GM23338 (cell line): ENCODE data around the gene OSBPL6. TPM values are rescaled to one million over a fixed set of nuclear protein-coding genes. Genes with fewer than 3 reads are reported as not detected.

Experiments used
- ATAC-seq: fragments of 200-7000 bp; cut with Tn5 transposase; 3 replicates; pipeline ENCODE4 v1.9.1; 2020
- DNase-seq: peaks from one replicate; pipeline ENCODE4 v3.0.0-alpha.2; 2015; ENCODE audit warnings: low spot score
- H2AFZ ChIP-seq: fragments of 200-600 bp; sonication (generic); 2 replicates; pipeline ENCODE4 v1.8.0; 2016; ENCODE audit warnings: antibody characterized with exemption, mild to moderate bottlenecking, moderate library complexity
- H3F3A ChIP-seq: fragments of 200-600 bp; sonication (generic); replicated peaks from 2 replicates; pipeline ENCODE4 v1.8.0; 2017; ENCODE audit warnings: antibody characterized with exemption, mixed run types, low read depth
- H3K27ac ChIP-seq: fragments of 200-600 bp; sonication (generic); 2 replicates; pipeline ENCODE4 v1.6.1; 2016; ENCODE audit warnings: low read depth
- H3K27me3 ChIP-seq: fragments of 200-600 bp; sonication (generic); 2 replicates; pipeline ENCODE4 v1.8.0; 2016; ENCODE audit warnings: mild to moderate bottlenecking, mixed run types, moderate library complexity; ENCODE audit not compliant: insufficient read depth
- H3K36me3 ChIP-seq: fragments of 200-600 bp; sonication (generic); 2 replicates; pipeline ENCODE4 v1.8.0; 2016; ENCODE audit warnings: mild to moderate bottlenecking; ENCODE audit not compliant: insufficient read depth
- H3K4me1 ChIP-seq: fragments of 200-600 bp; sonication (generic); 2 replicates; pipeline ENCODE4 v1.8.0; 2016; ENCODE audit warnings: mild to moderate bottlenecking, moderate library complexity; ENCODE audit not compliant: insufficient read depth
- H3K4me2 ChIP-seq: fragments of 200-600 bp; sonication (generic); 2 replicates; pipeline ENCODE4 v1.7.1; 2017; ENCODE audit warnings: mixed run types
- H3K4me3 ChIP-seq: fragments of 200-600 bp; sonication (generic); 2 replicates; pipeline ENCODE4 v1.6.1; 2016; ENCODE audit warnings: mixed run types
- H3K79me2 ChIP-seq: fragments of 200-600 bp; sonication (generic); replicated peaks from 2 replicates; pipeline ENCODE4 v1.8.0; 2017; ENCODE audit warnings: mild to moderate bottlenecking; ENCODE audit not compliant: insufficient read depth
- H3K9me2 ChIP-seq: fragments of 200-600 bp; sonication (generic); 2 replicates; pipeline ENCODE4 v1.8.0; 2017; ENCODE audit not compliant: insufficient read depth
- H4K20me1 ChIP-seq: fragments of 200-600 bp; sonication (generic); replicated peaks from 2 replicates; pipeline ENCODE4 v1.8.0; 2017; ENCODE audit warnings: mild to moderate bottlenecking; ENCODE audit not compliant: insufficient read depth
- H3K27ac Mint-ChIP-seq: 2 replicates; pipeline ENCODE4 v1.8.0; 2020; ENCODE audit warnings: inconsistent platforms, mild to moderate bottlenecking, moderate library complexity, mixed read lengths
- H3K27me3 Mint-ChIP-seq: 3 replicates; pipeline ENCODE4 v1.8.0; 2022; ENCODE audit warnings: low read depth, mild to moderate bottlenecking, moderate library complexity, mixed read lengths, inconsistent platforms; ENCODE audit not compliant: insufficient read depth, poor library complexity
- H3K36me3 Mint-ChIP-seq: 3 replicates; pipeline ENCODE4 v1.8.0; 2021; ENCODE audit warnings: low read depth, mild to moderate bottlenecking, inconsistent platforms, moderate library complexity, mixed read lengths
- H3K4me1 Mint-ChIP-seq: 3 replicates; pipeline ENCODE4 v1.8.0; 2020; ENCODE audit warnings: mild to moderate bottlenecking, inconsistent platforms, mixed read lengths
- H3K4me3 Mint-ChIP-seq: 3 replicates; pipeline ENCODE4 v1.8.0; 2021; ENCODE audit warnings: moderate library complexity, mild to moderate bottlenecking, inconsistent platforms, mixed read lengths
- H3K9me3 Mint-ChIP-seq: 3 replicates; pipeline ENCODE4 v1.8.0; 2020; ENCODE audit warnings: moderate library complexity, mild to moderate bottlenecking, inconsistent platforms, mixed read lengths
- CREB1 ChIP-seq: fragments of 250-450 bp; sonication (Bioruptor Pico); IDR thresholded peaks from 2 replicates; pipeline ENCODE4 v1.5.0; 2020; ENCODE audit warnings: low read depth, mild to moderate bottlenecking, moderate library complexity
- EZH2 ChIP-seq: fragments of 200-600 bp; sonication (generic); IDR thresholded peaks from one replicate; pipeline ENCODE4 v1.8.0; 2017; ENCODE audit warnings: antibody characterized with exemption, mild to moderate bottlenecking, low read depth; ENCODE audit not compliant: unreplicated experiment
- EZH2phosphoT487 ChIP-seq: fragments of 200-600 bp; sonication (generic); IDR thresholded peaks from one replicate; pipeline ENCODE4 v1.8.1; 2018; ENCODE audit warnings: antibody characterized with exemption; ENCODE audit not compliant: unreplicated experiment
- JUNB ChIP-seq: IDR thresholded peaks from one replicate; pipeline ENCODE4 v1.6.1; 2016; ENCODE audit warnings: antibody characterized with exemption; ENCODE audit not compliant: unreplicated experiment
- NANOG ChIP-seq: IDR thresholded peaks from 2 replicates; pipeline ENCODE4 v1.6.1; 2016; ENCODE audit warnings: antibody characterized with exemption, borderline replicate concordance
- POLR2AphosphoS5 ChIP-seq: IDR thresholded peaks from 2 replicates; pipeline ENCODE4 v1.6.1; 2016; ENCODE audit warnings: antibody characterized with exemption, low read depth
- STAT1 ChIP-seq: IDR thresholded peaks from one replicate; pipeline ENCODE4 v1.6.1; 2016; ENCODE audit warnings: antibody characterized with exemption; ENCODE audit not compliant: unreplicated experiment
- ZNF114 ChIP-seq: fragments of 250-450 bp; sonication (Bioruptor Pico); IDR thresholded peaks from 2 replicates; pipeline ENCODE4 v1.5.0; 2020; ENCODE audit warnings: mild to moderate bottlenecking, moderate library complexity
- ZNF331 ChIP-seq: fragments of 250-450 bp; sonication (Bioruptor Pico); IDR thresholded peaks from 2 replicates; pipeline ENCODE4 v1.5.0; 2020; ENCODE audit warnings: low read depth, mild to moderate bottlenecking, moderate library complexity
- polyA plus RNA-seq: library from polyadenylated mRNA; unstranded; fragments of >200 nt; fragmentation: Nextera tagmentation; extraction: Ambion mirVana; gene quantifications from 2 replicates; pipeline ENCODE4 v1.2.1, GENCODE V29; 2016
- total RNA-seq: library from RNA; depleted of rRNA; stranded (reverse); fragments of >200 nt; shearing (Covaris generic); gene quantifications from 2 replicates; pipeline ENCODE4 v1.2.3, GENCODE V29; 2014
- TF ChIP-seq, protein P1 (sequence below): fragments of 250-450 bp; sonication (Bioruptor Pico); IDR thresholded peaks from 2 replicates; pipeline ENCODE4 v1.5.0; 2020; ENCODE audit warnings: mild to moderate bottlenecking, moderate library complexity
- TF ChIP-seq, protein P2 (sequence below): IDR thresholded peaks from 2 replicates; pipeline ENCODE4 v1.6.1; 2016; ENCODE audit warnings: antibody characterized with exemption
- TF ChIP-seq, protein P3 (sequence below), 2 experiments: fragments of 200-600 bp in 1 of 2; sonication (generic) in 1 of 2; conservative IDR thresholded peaks; 2 replicates each; pipeline versions ENCODE4 v1.5.1 to v1.6.1; 2016 to 2017; ENCODE audit warnings: antibody characterized with exemption in 2 of 2, low read depth in 2 of 2, mild to moderate bottlenecking in 2 of 2, moderate library complexity in 1 of 2
- TF ChIP-seq, protein P4 (sequence below): IDR thresholded peaks from one replicate; pipeline ENCODE4 v1.6.1; 2018; ENCODE audit warnings: antibody characterized with exemption; ENCODE audit not compliant: unreplicated experiment

The OSBPL6 gene
- total and polyA plus RNA-seq, 2 experiments from 2014 or later, result 6.0 to 8.5 TPM

DNA sequence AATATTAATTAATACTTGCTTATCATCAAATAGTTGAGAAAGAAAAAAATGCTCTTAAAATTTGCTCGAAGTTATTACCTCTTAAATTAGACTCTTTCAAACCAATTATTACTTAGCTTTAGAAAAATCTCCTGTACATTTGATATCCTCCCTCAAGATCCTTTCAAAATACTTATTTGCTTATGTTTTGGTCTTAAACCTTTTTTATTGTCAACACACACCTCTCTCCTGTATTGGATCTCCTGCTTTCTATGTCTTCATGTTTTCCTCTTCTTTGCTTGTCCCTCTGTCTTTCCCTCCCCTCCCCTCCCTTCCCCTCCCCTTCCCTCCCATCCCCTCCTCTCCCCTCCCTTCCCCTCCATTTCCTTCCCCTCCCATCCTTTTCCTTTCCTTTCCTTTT lies 14.0 kb downstream of the OSBPL6 start:
- H3K27ac ChIP-seq, result no peak overlapping the region
- 0 out of 2 replicates have a peak, but pooled peaks cover 17% of the 10 kb centered on the region for H4K20me1 ChIP-seq
- peaks cover 29% of the 10 kb centered on the region for H3K27me3 ChIP-seq
- no peak for TF ChIP-seq NANOG
- no peak for TF ChIP-seq CREB1 (CRISPR knock-in tag)
- TF ChIP-seq, protein P1, sequence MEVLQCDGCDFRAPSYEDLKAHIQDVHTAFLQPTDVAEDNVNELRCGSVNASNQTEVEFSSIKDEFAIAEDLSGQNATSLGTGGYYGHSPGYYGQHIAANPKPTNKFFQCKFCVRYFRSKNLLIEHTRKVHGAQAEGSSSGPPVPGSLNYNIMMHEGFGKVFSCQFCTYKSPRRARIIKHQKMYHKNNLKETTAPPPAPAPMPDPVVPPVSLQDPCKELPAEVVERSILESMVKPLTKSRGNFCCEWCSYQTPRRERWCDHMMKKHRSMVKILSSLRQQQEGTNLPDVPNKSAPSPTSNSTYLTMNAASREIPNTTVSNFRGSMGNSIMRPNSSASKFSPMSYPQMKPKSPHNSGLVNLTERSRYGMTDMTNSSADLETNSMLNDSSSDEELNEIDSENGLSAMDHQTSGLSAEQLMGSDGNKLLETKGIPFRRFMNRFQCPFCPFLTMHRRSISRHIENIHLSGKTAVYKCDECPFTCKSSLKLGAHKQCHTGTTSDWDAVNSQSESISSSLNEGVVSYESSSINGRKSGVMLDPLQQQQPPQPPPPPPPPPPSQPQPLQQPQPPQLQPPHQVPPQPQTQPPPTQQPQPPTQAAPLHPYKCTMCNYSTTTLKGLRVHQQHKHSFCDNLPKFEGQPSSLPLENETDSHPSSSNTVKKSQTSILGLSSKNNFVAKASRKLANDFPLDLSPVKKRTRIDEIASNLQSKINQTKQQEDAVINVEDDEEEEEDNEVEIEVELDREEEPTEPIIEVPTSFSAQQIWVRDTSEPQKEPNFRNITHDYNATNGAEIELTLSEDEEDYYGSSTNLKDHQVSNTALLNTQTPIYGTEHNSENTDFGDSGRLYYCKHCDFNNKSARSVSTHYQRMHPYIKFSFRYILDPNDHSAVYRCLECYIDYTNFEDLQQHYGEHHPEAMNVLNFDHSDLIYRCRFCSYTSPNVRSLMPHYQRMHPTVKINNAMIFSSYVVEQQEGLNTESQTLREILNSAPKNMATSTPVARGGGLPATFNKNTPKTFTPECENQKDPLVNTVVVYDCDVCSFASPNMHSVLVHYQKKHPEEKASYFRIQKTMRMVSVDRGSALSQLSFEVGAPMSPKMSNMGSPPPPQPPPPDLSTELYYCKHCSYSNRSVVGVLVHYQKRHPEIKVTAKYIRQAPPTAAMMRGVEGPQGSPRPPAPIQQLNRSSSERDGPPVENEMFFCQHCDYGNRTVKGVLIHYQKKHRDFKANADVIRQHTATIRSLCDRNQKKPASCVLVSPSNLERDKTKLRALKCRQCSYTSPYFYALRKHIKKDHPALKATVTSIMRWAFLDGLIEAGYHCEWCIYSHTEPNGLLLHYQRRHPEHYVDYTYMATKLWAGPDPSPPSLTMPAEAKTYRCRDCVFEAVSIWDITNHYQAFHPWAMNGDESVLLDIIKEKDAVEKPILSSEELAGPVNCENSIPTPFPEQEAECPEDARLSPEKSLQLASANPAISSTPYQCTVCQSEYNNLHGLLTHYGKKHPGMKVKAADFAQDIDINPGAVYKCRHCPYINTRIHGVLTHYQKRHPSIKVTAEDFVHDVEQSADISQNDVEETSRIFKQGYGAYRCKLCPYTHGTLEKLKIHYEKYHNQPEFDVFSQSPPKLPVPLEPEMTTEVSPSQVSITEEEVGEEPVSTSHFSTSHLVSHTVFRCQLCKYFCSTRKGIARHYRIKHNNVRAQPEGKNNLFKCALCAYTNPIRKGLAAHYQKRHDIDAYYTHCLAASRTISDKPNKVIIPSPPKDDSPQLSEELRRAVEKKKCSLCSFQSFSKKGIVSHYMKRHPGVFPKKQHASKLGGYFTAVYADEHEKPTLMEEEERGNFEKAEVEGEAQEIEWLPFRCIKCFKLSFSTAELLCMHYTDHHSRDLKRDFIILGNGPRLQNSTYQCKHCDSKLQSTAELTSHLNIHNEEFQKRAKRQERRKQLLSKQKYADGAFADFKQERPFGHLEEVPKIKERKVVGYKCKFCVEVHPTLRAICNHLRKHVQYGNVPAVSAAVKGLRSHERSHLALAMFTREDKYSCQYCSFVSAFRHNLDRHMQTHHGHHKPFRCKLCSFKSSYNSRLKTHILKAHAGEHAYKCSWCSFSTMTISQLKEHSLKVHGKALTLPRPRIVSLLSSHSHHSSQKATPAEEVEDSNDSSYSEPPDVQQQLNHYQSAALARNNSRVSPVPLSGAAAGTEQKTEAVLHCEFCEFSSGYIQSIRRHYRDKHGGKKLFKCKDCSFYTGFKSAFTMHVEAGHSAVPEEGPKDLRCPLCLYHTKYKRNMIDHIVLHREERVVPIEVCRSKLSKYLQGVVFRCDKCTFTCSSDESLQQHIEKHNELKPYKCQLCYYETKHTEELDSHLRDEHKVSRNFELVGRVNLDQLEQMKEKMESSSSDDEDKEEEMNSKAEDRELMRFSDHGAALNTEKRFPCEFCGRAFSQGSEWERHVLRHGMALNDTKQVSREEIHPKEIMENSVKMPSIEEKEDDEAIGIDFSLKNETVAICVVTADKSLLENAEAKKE, result no peak
- no peak for TF ChIP-seq ZNF331 (CRISPR knock-in tag)
- TF ChIP-seq STAT1, result no peak
- TF ChIP-seq ZNF114, result no peak
- no peak for TF ChIP-seq EZH2
- TF ChIP-seq JUNB, result no peak
- TF ChIP-seq, protein P2, sequence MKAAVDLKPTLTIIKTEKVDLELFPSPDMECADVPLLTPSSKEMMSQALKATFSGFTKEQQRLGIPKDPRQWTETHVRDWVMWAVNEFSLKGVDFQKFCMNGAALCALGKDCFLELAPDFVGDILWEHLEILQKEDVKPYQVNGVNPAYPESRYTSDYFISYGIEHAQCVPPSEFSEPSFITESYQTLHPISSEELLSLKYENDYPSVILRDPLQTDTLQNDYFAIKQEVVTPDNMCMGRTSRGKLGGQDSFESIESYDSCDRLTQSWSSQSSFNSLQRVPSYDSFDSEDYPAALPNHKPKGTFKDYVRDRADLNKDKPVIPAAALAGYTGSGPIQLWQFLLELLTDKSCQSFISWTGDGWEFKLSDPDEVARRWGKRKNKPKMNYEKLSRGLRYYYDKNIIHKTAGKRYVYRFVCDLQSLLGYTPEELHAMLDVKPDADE, result no peak
- TF ChIP-seq, protein P3, sequence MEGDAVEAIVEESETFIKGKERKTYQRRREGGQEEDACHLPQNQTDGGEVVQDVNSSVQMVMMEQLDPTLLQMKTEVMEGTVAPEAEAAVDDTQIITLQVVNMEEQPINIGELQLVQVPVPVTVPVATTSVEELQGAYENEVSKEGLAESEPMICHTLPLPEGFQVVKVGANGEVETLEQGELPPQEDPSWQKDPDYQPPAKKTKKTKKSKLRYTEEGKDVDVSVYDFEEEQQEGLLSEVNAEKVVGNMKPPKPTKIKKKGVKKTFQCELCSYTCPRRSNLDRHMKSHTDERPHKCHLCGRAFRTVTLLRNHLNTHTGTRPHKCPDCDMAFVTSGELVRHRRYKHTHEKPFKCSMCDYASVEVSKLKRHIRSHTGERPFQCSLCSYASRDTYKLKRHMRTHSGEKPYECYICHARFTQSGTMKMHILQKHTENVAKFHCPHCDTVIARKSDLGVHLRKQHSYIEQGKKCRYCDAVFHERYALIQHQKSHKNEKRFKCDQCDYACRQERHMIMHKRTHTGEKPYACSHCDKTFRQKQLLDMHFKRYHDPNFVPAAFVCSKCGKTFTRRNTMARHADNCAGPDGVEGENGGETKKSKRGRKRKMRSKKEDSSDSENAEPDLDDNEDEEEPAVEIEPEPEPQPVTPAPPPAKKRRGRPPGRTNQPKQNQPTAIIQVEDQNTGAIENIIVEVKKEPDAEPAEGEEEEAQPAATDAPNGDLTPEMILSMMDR (conservative IDR thresholded peaks at IDR 0.05; ENCODE audit: low read depth in 2 of 2), result no peak
- TF ChIP-seq, protein P4, sequence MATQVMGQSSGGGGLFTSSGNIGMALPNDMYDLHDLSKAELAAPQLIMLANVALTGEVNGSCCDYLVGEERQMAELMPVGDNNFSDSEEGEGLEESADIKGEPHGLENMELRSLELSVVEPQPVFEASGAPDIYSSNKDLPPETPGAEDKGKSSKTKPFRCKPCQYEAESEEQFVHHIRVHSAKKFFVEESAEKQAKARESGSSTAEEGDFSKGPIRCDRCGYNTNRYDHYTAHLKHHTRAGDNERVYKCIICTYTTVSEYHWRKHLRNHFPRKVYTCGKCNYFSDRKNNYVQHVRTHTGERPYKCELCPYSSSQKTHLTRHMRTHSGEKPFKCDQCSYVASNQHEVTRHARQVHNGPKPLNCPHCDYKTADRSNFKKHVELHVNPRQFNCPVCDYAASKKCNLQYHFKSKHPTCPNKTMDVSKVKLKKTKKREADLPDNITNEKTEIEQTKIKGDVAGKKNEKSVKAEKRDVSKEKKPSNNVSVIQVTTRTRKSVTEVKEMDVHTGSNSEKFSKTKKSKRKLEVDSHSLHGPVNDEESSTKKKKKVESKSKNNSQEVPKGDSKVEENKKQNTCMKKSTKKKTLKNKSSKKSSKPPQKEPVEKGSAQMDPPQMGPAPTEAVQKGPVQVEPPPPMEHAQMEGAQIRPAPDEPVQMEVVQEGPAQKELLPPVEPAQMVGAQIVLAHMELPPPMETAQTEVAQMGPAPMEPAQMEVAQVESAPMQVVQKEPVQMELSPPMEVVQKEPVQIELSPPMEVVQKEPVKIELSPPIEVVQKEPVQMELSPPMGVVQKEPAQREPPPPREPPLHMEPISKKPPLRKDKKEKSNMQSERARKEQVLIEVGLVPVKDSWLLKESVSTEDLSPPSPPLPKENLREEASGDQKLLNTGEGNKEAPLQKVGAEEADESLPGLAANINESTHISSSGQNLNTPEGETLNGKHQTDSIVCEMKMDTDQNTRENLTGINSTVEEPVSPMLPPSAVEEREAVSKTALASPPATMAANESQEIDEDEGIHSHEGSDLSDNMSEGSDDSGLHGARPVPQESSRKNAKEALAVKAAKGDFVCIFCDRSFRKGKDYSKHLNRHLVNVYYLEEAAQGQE, result no peak
- no peak for TF ChIP-seq POLR2AphosphoS5
- TF ChIP-seq EZH2phosphoT487, result no peak
- Mint-ChIP-seq H3K9me3 (no peaks in the 10 kb centered on the region; the same call in 2 of the 3 replicates), H3K27ac (no peak overlapping the region), H3K4me1 (peaks cover 38% of the 10 kb centered on the region), H3K36me3 (no peaks in the 10 kb centered on the region), H3K27me3 (peaks cover 39% of the 10 kb centered on the region), H3K4me3 (no peak overlapping the region)
- no peak for DNase-seq
- H3K36me3 ChIP-seq, result no peaks in the 10 kb centered on the region
- no peak overlapping the region for H2AFZ ChIP-seq
- H3K9me2 ChIP-seq, result no peaks in the 10 kb centered on the region
- no peaks in the 10 kb centered on the region for H3K79me2 ChIP-seq
- H3F3A ChIP-seq, result no peaks in the 10 kb centered on the region; the same call in 1 of the 2 replicates
- H3K4me1 ChIP-seq, result peaks cover 25% of the 10 kb centered on the region
- no peak overlapping the region for H3K4me3 ChIP-seq
- no peak overlapping the region for H3K4me2 ChIP-seq
- no peak for ATAC-seq
